Adrenal gland (tissue), 5 donors: ENCODE data around the gene RHOC.

Experiments used
- POLR2A ChIP-seq, 2 donors: fragments of 450-650 bp; IDR thresholded peaks; one replicate each; pipeline ENCODE4 v1.6.1; 2017; ENCODE audit warnings: antibody characterized with exemption in 2 of 2, mild to moderate bottlenecking in 2 of 2, moderate library complexity in 1 of 2
- TF ChIP-seq, protein P1 (sequence below), 6 experiments: fragments of 450-650 bp in 4 of 6; fragments of 200-600 bp in 2 of 6; sonication (generic) in 1 of 6; IDR thresholded peaks; 1 replicate in 5 of 6; 2 replicates in 1 of 6; pipeline versions ENCODE4 v1.5.1 to v1.8.0; 2016 to 2021; ENCODE audit warnings: antibody characterized with exemption in 6 of 6, mild to moderate bottlenecking in 2 of 6, moderate library complexity in 1 of 6
- donor health status: DM: no; HTN: no; CAD: no.

DNA sequence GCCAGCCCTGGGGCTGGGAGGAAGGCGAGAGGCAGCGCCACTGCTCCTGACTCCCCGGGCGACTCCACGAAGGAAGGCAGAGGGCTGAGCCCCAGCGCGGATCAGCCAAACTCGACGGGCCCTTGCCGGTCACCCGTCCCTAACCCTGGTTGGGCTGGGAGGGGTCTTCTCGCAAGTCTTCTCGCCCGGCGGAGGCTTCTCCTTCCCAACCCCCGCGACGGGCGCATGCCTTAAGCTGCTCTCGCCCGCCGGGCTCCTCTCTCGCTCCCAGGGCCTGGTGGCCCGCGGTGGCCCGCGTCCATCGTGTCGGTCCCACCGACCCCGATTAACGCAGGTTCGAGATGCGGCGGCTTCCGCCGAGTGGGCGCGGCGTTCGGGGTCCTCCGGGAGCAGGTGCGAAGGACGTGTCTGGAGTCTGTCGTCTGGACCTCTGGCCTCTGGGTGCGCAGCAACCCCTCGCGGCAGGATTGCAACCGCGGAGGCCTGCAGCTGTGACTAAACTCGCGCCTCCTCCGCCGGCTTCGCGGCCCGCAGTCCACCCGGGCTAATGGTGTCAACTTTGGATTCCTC, 37.2 kb upstream of the RHOC start:
- TF ChIP-seq, protein P1, sequence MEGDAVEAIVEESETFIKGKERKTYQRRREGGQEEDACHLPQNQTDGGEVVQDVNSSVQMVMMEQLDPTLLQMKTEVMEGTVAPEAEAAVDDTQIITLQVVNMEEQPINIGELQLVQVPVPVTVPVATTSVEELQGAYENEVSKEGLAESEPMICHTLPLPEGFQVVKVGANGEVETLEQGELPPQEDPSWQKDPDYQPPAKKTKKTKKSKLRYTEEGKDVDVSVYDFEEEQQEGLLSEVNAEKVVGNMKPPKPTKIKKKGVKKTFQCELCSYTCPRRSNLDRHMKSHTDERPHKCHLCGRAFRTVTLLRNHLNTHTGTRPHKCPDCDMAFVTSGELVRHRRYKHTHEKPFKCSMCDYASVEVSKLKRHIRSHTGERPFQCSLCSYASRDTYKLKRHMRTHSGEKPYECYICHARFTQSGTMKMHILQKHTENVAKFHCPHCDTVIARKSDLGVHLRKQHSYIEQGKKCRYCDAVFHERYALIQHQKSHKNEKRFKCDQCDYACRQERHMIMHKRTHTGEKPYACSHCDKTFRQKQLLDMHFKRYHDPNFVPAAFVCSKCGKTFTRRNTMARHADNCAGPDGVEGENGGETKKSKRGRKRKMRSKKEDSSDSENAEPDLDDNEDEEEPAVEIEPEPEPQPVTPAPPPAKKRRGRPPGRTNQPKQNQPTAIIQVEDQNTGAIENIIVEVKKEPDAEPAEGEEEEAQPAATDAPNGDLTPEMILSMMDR (IDR thresholded peaks at IDR 0.05): no peak
- TF ChIP-seq POLR2A (IDR thresholded peaks at IDR 0.05): no peak
